ENCODE data around the gene CCN5.
"Not testable (repeated sequence)": the region's sequence is repeated elsewhere in the genome, so short reads cannot be mapped to it uniquely, and the experiment has no call there.

DNA sequence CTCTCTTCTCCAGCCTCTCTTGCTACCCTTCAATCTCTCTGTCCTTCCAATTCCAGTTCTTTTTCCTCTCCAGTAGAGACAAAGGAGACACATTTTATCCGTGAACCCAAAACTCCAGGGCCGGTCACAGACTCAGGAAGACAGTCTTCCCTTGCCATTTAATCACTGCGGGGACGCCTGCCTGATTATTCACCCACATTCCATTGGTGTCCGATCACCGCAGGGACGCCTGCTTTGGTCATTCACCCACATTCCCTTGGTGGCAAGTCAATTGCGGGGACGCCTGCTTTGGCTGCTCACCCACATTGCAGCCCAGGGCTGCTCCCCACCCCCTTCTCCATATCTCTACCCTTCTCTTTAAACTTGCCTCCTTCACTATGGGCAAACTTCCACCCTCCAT, 44.3 kb upstream of the CCN5 start:
- TF ChIP-seq, protein P1, sequence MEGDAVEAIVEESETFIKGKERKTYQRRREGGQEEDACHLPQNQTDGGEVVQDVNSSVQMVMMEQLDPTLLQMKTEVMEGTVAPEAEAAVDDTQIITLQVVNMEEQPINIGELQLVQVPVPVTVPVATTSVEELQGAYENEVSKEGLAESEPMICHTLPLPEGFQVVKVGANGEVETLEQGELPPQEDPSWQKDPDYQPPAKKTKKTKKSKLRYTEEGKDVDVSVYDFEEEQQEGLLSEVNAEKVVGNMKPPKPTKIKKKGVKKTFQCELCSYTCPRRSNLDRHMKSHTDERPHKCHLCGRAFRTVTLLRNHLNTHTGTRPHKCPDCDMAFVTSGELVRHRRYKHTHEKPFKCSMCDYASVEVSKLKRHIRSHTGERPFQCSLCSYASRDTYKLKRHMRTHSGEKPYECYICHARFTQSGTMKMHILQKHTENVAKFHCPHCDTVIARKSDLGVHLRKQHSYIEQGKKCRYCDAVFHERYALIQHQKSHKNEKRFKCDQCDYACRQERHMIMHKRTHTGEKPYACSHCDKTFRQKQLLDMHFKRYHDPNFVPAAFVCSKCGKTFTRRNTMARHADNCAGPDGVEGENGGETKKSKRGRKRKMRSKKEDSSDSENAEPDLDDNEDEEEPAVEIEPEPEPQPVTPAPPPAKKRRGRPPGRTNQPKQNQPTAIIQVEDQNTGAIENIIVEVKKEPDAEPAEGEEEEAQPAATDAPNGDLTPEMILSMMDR (IDR thresholded peaks at IDR 0.05): not testable (repeated sequence)
- TF ChIP-seq POLR2A, POLR2AphosphoS5 (IDR thresholded peaks at IDR 0.05): not testable (repeated sequence)
